ENCODE results near the gene CIRBP. TPM values are rescaled to one million over a fixed set of nuclear protein-coding genes. Genes with fewer than 3 reads are reported as not detected.

CIRBP gene
- total and polyA plus RNA-seq, 2 of the 13 experiments (the other 11 are each of a cell fraction or from before 2014, with no cell fraction given): 133 to 140 TPM

GRCh38 chr19:1259206-1259875 lies 9.8 kb upstream of the CIRBP start (continued):
- TF ChIP-seq ZMAT3 (CRISPR knock-in tag; conservative IDR thresholded peaks at IDR 0.05): peak; percentile 69; the same call in 1 of the 2 replicates
- TF ChIP-seq NR0B2 (CRISPR knock-in tag; IDR thresholded peaks at IDR 0.05): no peak
- no peak for TF ChIP-seq EZH2 (conservative IDR thresholded peaks at IDR 0.05; ENCODE audit: low read depth, low read length)
- peak; percentile 9 for TF ChIP-seq HNRNPK (IDR thresholded peaks at IDR 0.05; ENCODE audit: low read depth, low read length, poor library complexity, severe bottlenecking)
- TF ChIP-seq RXRA (CRISPR knock-in tag; IDR thresholded peaks at IDR 0.05): peak; percentile 92
- TF ChIP-seq GATAD2A (CRISPR knock-in tag; IDR thresholded peaks at IDR 0.05): peak; percentile 66
- TF ChIP-seq ZNF580 (CRISPR knock-in tag; IDR thresholded peaks at IDR 0.05; ENCODE audit: borderline replicate concordance, low read depth): peak; percentile 76; the same call in 1 of the 2 replicates
- no peak for TF ChIP-seq HDAC6 (IDR thresholded peaks at IDR 0.05; ENCODE audit: low read depth, low read length)
- peak; percentile 97 for TF ChIP-seq ZGPAT (CRISPR knock-in tag; IDR thresholded peaks at IDR 0.05)
- no peak for TF ChIP-seq ZNF142 (CRISPR knock-in tag; IDR thresholded peaks at IDR 0.05)
- TF ChIP-seq ZBTB33 (CRISPR knock-in tag; IDR thresholded peaks at IDR 0.05): no peak
- TF ChIP-seq ZNF557 (CRISPR knock-in tag; IDR thresholded peaks at IDR 0.05): no peak
- no peak for TF ChIP-seq TCF7L2 (IDR thresholded peaks at IDR 0.05; ENCODE audit: low read depth, low read length)
- TF ChIP-seq NCOA1 (CRISPR knock-in tag; IDR thresholded peaks at IDR 0.05): 0 out of 2 replicates have a peak, but pooled peaks have one; percentile 71
- TF ChIP-seq ZNF709 (CRISPR knock-in tag; IDR thresholded peaks at IDR 0.05): no peak
- peak; percentile 66 for TF ChIP-seq TAF1 (CRISPR knock-in tag; IDR thresholded peaks at IDR 0.05)
- TF ChIP-seq ZFP36 (IDR thresholded peaks at IDR 0.05; ENCODE audit: borderline replicate concordance, low read depth, low read length, partially characterized antibody): no peak
- peak; percentile 87 for TF ChIP-seq HNF4G (IDR thresholded peaks at IDR 0.05; ENCODE audit: borderline replicate concordance, low read depth, low read length)
- peak; percentile 84; the same call in 1 of the 2 replicates for TF ChIP-seq HNF4G (CRISPR knock-in tag; IDR thresholded peaks at IDR 0.05; ENCODE audit: borderline replicate concordance, low read depth)
- peak; percentile 77; the same call in 1 of the 2 replicates for TF ChIP-seq TOPORS (CRISPR knock-in tag; IDR thresholded peaks at IDR 0.05)

All from HepG2 (cell line).